Stimulated activated memory B cell treated with anti-CD40 and anti-IgM and Interleukin-4, amounts not matched to agents 10 μg/mL and 1 μg/mL and 100 μg/mL, for 72 hours (primary cell): ENCODE results near the gene SLC8A2.

Experiments used
- ATAC-seq: fragments of 150-1000 bp; cut with Tn5 transposase; 2 replicates; pipeline ENCODE4 v1.10.0; 2021
- H3K27ac Mint-ChIP-seq: one replicate; pipeline ENCODE4 v1.8.0; 2022; ENCODE audit warnings: mild to moderate bottlenecking, mixed read lengths
- H3K27me3 Mint-ChIP-seq: one replicate; pipeline ENCODE4 v1.8.0; 2022; ENCODE audit warnings: mixed read lengths
- H3K36me3 Mint-ChIP-seq: one replicate; pipeline ENCODE4 v1.8.0; 2022; ENCODE audit warnings: mixed read lengths
- H3K4me1 Mint-ChIP-seq: one replicate; pipeline ENCODE4 v1.8.0; 2022; ENCODE audit warnings: mixed read lengths
- H3K4me3 Mint-ChIP-seq: one replicate; pipeline ENCODE4 v1.8.0; 2022; ENCODE audit warnings: mild to moderate bottlenecking, moderate library complexity, mixed read lengths
- H3K9me3 Mint-ChIP-seq: one replicate; pipeline ENCODE4 v1.8.0; 2022; ENCODE audit warnings: mixed read lengths

The SLC8A2 gene

DNA sequence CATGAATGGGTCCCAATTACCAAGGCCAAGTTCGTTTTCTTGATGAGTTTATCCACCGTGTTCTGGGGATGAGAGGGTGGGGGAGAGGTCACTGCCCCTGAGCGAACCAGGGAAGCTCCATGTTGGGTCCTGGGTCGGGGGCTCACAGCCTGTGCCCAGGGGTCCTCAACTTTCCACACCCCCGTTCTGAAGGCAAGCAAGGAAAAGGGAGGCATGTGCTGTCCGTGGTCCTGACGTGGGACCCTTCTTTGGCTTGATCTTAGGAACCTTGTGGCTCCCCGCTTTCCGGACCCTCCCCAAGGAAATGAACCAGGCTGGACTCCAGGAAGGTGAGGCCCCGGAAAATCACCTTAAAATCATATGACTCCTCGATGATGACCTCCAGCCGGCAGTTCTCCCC lies 34.2 kb downstream of the SLC8A2 start:
- Mint-ChIP-seq H3K4me3 (no peak overlapping the region), H3K36me3 (no peaks in the 10 kb centered on the region), H3K27ac (no peak overlapping the region), H3K9me3 (no peaks in the 10 kb centered on the region), H3K4me1 (peaks cover 27% of the 10 kb centered on the region), H3K27me3 (peaks cover 98% of the 10 kb centered on the region)
- ATAC-seq: no peak

DNA sequence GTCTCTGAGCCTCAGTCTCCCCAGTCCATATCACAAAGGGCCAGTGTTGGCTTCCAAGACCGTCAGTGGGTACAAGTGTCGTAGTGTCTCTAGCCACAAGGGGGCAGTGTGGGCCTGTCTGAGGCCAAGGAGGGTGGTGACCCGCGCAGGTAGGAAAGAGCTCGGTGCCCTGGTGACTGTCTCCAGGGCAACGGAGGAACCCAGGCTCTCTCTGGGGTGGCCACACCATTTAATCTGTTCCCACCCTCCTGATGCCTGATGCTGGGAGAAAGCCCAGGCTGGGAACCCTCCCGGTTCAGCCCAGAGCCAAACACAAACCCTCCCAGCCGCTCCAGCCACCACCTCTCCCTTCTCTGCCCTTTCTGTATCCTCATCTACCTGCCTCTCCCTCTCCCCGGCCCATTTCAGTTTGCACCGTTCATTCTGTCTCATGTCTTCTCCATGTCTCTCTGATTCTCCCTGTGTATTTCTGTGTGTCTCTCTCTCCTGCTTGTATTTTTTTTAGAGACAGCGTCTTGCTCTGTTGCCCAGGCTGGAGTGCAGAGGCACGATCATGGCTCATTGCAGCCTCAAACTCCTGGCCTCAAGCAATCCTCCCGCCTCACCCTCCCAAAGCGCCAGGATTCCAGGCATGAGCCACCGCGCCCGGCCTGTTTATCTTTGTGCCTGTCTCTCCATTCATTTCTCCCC lies 34.8 kb downstream of the SLC8A2 start:
- Mint-ChIP-seq H3K4me3 (no peak overlapping the region), H3K27me3 (peaks cover 98% of the 10 kb centered on the region), H3K27ac (no peak overlapping the region), H3K9me3 (no peaks in the 10 kb centered on the region), H3K4me1 (peaks cover 27% of the 10 kb centered on the region), H3K36me3 (peaks cover 1% of the 10 kb centered on the region)
- peak; percentile 85 for ATAC-seq

DNA sequence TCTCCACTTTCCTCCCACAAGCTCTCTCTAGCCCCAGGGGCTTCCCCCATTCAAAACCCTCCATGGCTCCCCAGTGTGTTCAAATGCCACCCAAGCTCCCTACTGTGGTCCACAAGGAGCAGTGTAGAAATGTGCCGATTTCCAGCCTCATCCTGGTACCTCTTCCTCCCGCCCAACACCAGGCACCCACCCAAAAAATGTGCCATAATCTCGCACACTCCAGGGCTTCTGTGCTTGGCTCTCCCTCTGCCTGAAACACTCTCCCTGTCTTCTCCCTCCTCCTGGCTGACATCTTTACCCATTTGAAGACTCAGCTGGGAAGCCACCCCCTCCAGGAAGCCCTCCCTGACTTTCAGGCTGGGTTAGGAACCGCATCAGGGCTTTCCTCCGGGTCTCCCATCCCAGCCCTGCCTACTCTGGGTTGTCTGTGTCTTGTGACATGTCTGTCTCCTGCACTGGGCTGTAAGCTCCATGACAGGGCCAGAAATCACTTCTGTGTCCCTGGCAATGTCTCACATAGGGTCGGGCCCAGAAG lies 35.7 kb downstream of the SLC8A2 start:
- H3K27ac Mint-ChIP-seq: no peak overlapping the region
- ATAC-seq: no peak
- peaks cover 27% of the 10 kb centered on the region for H3K4me1 Mint-ChIP-seq
- H3K4me3 Mint-ChIP-seq: no peak overlapping the region
- no peaks in the 10 kb centered on the region for H3K9me3 Mint-ChIP-seq
- peaks cover 99% of the 10 kb centered on the region for H3K27me3 Mint-ChIP-seq
- peaks cover 4% of the 10 kb centered on the region for H3K36me3 Mint-ChIP-seq

DNA sequence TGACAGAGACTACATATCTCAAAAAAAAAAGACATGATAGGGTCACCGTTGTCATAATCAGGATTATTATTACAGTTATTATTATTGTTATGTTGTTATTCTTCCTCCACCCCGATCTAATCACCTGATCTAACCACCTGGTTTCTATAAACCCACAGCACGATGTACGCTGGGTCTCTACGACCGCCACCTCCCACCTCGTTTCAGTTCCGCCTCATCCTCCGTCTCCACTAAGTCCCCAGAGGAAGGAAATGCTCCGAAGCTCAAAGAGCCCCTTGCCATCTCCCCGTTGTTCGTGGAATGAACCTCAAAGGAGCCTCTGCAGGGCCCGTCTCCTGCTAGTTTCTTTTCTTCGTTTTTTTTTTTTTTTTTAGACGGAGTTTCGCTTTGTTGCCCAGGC lies 36.5 kb downstream of the SLC8A2 start:
- H3K36me3 Mint-ChIP-seq: peaks cover 4% of the 10 kb centered on the region
- no peak overlapping the region for H3K27ac Mint-ChIP-seq
- H3K27me3 Mint-ChIP-seq: peaks cover 99% of the 10 kb centered on the region
- peak; percentile 58 for ATAC-seq
- no peak overlapping the region for H3K4me3 Mint-ChIP-seq
- H3K9me3 Mint-ChIP-seq: no peaks in the 10 kb centered on the region
- peaks cover 28% of the 10 kb centered on the region for H3K4me1 Mint-ChIP-seq

DNA sequence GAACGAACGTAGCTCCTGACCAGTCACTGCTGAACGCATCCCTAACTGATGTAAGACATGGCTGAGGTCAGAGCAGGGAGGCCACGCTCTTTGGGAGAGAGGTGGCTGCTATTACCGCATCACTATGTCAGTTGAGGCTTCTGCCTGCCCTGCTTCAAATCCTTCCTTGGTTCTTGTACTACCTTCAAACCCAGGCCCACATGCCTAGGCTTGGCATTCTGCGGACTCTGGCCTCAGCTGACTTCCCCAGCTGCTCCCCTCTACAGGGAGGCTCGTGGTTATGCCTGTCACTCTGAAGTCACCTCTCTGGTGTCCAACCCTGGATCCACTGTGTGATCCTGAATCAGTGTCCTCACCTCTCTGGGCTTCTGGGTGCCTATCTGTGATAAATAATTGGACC lies 37.6 kb downstream of the SLC8A2 start:
- H3K9me3 Mint-ChIP-seq: no peaks in the 10 kb centered on the region
- peaks cover 99% of the 10 kb centered on the region for H3K27me3 Mint-ChIP-seq

DNA sequence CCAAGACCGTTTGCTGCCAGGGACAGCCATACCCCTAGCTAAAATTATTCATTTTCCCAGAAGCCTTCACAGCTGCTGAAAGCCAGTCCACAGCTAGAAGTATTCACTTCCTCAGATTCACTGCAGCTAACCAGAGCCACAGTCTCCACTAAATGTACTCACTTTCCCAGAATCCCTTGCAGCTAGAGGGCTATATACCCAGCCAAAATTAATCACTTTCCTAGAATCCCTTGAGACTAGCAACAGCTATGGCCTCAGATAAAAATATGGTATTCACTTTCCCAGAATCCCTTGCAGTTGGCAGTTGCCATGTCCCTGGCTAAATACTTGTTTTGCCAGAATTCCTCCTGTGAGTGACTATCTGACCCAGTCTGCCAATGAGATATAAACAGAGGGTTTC lies 38.6 kb downstream of the SLC8A2 start:
- Mint-ChIP-seq H3K9me3 (no peaks in the 10 kb centered on the region), H3K4me3 (no peak overlapping the region)

More for the DNA sequence above, 37.6 kb downstream of the SLC8A2 start:
- Mint-ChIP-seq H3K36me3 (peaks cover 4% of the 10 kb centered on the region), H3K4me3 (no peak overlapping the region), H3K27ac (no peak overlapping the region), H3K4me1 (peaks cover 36% of the 10 kb centered on the region)
- no peak for ATAC-seq

DNA sequence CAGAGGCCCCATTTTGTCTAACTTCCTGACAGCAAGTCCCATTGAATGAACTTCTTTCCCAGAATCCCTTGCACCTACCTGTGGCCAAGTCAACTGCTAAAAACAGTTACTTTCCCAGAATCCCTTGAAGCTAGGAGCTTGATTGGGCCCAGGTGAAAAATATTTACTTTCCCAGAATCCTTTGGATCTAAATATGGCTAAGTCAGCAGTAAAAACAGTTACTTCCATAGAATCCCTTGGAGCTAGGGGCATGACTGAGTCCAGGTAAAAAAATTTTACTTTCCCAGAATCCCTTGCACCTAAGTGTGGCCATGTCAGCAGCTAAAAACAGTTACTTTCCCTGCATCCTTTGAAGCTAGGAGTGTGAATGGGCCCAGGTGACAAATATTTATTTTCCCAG lies 39.2 kb downstream of the SLC8A2 start:
- Mint-ChIP-seq H3K36me3 (peaks cover 4% of the 10 kb centered on the region), H3K27me3 (peaks cover 83% of the 10 kb centered on the region), H3K4me1 (peaks cover 35% of the 10 kb centered on the region), H3K9me3 (no peaks in the 10 kb centered on the region), H3K27ac (no peak overlapping the region), H3K4me3 (no peak overlapping the region)
- ATAC-seq: no peak

More for the DNA sequence above, 38.6 kb downstream of the SLC8A2 start:
- peaks cover 4% of the 10 kb centered on the region for H3K36me3 Mint-ChIP-seq
- H3K27ac Mint-ChIP-seq: no peak overlapping the region
- H3K27me3 Mint-ChIP-seq: peaks cover 89% of the 10 kb centered on the region
- ATAC-seq: no peak
- H3K4me1 Mint-ChIP-seq: peaks cover 36% of the 10 kb centered on the region

DNA sequence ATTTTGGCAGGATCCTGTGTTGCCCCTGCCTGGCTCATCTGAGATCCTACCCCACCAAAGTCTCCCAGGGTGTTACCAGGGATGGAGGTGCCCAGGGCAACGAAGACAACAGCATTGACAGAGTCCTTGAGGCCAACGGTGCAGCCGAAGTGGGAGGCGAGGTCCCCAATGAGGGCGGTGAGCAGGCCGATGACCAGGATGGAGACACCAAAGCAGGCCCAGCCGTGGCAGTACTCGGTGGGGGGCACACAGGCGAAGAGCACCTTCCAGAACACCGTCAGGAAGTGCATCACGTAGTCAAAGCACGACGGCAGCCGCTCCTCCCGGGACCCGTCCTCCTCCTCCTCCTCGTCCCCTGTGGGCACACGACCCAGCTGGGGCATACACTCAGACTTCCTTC lies 39.6 kb downstream of the SLC8A2 start:
- Mint-ChIP-seq H3K4me1 (peaks cover 31% of the 10 kb centered on the region), H3K4me3 (no peak overlapping the region), H3K27me3 (peaks cover 79% of the 10 kb centered on the region), H3K27ac (no peak overlapping the region), H3K9me3 (no peaks in the 10 kb centered on the region), H3K36me3 (peaks cover 4% of the 10 kb centered on the region)
- ATAC-seq: no peak

DNA sequence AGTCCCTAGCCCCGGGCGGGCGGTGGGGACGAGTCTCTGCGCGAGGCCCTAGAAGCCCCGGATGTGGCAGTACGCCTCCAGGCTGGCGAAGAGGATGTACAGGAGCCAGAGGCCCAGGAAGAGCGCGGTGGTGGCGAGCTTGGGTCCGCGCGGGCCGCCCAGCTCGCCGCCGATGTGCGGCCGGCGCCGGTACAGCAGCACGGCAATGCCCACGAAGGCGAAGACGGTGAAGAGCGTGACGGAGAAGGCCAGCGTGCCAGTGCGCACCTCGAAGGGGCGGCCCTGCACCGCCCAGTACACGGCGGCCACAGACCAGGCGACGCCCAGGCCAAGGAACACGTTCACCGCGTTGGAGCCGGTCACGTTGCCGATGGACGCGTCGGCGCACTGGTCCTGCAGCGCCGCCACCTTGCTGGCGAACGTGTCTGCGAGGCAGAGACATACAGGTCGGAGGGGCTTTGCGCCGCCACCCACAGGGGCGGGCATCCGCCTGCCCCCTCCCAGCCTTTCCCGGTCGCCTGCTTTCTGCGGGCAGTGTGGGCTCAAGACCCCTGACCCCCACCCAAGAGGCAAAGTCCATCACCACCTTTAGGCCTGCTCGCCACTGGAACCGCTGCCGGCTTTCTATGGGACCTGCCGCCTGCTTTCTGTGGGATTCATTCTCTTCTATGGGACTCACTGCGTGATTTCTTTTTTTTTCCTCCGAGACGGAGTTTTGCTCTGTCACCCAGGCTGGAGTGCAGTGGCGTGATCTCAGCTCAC lies 41.5 kb downstream of the SLC8A2 start:
- peaks cover 60% of the 10 kb centered on the region for H3K27me3 Mint-ChIP-seq
- no peaks in the 10 kb centered on the region for H3K9me3 Mint-ChIP-seq
- peaks cover 12% of the 10 kb centered on the region for H3K4me1 Mint-ChIP-seq
- peaks cover 4% of the 10 kb centered on the region for H3K36me3 Mint-ChIP-seq
- no peak overlapping the region for H3K27ac Mint-ChIP-seq
- peak overlapping the region; percentile 6 for H3K4me3 Mint-ChIP-seq
- no peak for ATAC-seq

DNA sequence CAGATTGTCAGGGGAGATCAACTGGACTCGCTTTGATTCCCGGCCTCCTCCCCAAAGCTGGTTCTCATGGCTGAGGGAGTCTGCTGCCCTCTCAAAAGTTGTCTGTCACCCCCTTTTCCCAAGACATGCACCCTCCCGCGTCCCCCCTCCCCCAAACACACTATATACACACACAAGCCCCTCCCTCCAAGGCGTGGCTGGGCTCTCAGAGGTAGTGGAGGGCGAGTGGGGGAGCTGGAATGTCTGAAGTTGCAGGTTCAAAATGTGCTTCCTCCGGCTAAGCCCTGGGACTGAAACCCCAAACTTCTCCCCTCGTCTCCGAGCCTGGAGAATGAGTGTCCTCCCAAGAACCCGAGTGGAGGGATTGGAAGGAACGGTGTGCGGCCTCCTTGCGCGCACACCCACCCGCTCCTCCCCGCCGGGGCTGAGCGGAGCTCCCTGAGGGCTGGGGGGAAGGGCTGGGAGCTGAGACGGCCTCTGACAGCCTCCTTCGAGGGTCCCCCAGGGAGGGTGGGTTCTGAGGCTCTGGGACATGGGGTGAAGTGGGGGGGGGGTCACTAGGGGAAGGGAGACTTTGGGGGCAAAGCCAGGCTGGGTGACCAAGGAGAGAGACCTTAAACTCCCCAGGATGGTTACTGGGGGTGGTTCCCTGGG lies 42.4 kb downstream of the SLC8A2 start:
- Mint-ChIP-seq H3K27ac (no peak overlapping the region), H3K4me1 (peaks cover 9% of the 10 kb centered on the region), H3K4me3 (no peak overlapping the region), H3K9me3 (no peaks in the 10 kb centered on the region), H3K36me3 (peaks cover 4% of the 10 kb centered on the region), H3K27me3 (peaks cover 58% of the 10 kb centered on the region)
- ATAC-seq: no peak

DNA sequence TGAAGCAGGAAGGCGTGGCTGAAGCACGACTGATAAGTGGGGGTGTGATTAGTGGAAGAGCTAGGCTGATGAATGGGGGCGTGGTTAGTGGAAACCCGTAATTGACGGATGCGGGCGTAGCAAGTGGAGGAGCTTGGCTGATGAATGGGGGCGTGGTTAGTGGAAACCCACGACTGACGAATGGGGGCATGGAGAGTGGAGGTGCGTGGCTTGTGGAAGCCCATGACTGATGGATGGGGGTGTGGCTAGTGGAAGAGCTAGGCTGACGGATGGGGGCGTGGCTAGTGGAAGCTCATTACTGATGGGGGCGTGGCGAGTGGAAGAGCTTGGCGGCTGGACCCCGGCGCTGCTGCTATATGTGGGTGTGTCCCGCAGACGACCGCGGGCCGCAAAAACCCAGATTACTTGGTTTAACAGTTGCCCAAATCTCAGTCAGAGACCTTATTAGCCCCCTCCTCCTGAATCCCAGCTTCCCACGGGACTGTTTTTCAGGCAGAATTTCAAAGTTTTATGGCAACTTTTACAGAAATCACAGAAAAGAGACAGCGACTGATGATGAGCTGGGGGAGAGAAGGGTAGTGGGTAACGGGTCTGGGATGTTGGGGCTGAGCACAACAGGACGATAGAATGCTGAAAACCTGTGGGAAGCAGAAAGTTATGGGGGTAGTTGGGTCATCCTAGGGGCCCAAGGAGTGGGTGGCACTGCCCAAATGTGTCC lies 43.4 kb downstream of the SLC8A2 start:
- Mint-ChIP-seq H3K36me3 (peaks cover 4% of the 10 kb centered on the region), H3K27me3 (peaks cover 58% of the 10 kb centered on the region), H3K4me1 (peaks cover 10% of the 10 kb centered on the region), H3K4me3 (no peak overlapping the region), H3K9me3 (no peaks in the 10 kb centered on the region), H3K27ac (no peak overlapping the region)
- peak; percentile 39 for ATAC-seq

DNA sequence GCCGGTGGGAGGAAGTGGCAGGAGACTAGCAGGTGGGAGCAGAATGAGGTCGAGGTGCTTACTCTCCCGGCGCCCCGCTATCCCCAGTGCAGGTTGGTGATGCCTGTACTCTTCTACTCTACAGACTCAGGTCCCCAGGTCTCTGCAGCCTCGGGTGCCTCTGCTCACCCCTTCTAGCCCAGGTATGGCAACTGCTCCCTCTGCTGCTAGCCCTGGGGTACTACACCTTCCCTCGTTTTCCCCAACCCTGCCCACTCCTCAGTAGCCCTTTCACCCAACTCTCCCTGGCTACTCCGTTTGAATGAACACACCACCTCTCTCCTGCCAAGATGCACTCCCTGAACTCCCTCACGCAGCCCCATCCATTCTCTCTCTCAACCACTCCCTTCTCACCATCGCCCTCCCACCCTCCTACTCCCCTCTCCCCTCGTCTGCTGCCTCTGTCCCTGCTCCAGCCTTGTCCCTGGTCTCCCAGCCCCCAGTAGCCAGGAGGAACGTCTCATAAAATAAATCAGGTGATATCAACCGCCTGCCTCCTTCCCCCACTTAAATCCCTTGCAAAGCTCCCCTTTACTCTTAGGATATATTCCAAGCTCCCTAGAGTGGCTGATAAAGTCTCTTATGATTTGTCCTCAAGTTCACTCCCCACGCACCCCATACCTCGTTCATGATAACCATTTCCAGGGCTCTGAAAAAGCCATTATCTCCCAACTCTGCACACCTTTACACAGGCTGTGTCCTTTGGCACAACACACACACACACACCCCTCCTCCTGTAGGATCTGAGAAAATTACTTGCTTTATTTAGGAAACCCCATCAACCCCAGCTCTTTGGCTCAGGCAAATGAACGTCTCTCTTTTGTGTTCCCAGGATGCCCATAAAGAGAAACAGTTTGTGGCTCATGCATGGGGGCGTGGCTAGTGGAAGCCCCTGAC lies 44.2 kb downstream of the SLC8A2 start:
- ATAC-seq: peak; percentile 73
- H3K27ac Mint-ChIP-seq: no peak overlapping the region
- peaks cover 58% of the 10 kb centered on the region for H3K27me3 Mint-ChIP-seq
- peaks cover 18% of the 10 kb centered on the region for H3K4me1 Mint-ChIP-seq
- H3K36me3 Mint-ChIP-seq: peaks cover 10% of the 10 kb centered on the region
- H3K9me3 Mint-ChIP-seq: no peaks in the 10 kb centered on the region
- H3K4me3 Mint-ChIP-seq: no peak overlapping the region

DNA sequence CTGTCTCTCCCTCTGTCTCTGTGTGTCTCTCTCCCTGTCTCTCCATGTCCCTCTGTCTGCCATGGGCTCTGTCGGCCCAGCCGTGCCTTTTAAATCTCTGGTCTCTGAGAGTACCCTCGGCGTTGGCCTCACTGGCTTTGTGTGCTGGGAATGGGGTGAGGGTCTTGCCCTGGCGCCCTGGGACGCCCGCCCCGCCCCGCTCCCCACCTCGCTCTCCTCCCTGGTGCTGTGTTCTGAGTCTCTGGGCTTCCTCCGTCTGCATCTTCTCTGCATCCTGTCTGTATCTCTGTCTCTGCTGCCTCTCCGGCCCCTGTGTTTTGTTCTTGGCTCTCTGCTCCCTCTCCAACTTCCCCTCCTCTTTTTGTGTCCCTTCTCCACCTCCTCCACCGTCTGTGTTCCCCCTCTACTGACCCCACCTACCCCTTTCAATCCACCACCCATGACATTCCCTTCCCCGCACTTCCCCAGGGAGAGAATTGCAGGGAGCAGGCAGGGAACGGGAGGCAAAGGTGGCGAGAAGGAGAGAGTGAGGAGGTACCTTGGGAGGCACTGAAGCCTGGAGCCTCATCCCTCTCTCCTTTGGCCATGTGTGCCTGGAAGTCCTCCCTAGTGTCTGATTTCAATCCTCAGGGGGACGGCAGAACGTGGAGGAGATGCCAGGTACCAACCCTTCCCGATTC lies 48.4 kb downstream of the SLC8A2 start:
- no peaks in the 10 kb centered on the region for H3K9me3 Mint-ChIP-seq
- peaks cover 62% of the 10 kb centered on the region for H3K27me3 Mint-ChIP-seq
- ATAC-seq: no peak
- peaks cover 11% of the 10 kb centered on the region for H3K36me3 Mint-ChIP-seq
- no peak overlapping the region for H3K27ac Mint-ChIP-seq
- no peak overlapping the region for H3K4me3 Mint-ChIP-seq
- peaks cover 37% of the 10 kb centered on the region for H3K4me1 Mint-ChIP-seq
